ENCODE measurements around the gene DMXL1.

Gene DMXL1

GRCh38 chr5:119291056-119291455 is 220.2 kb downstream of the DMXL1 start:
- TF ChIP-seq FOXP2 (optimal IDR thresholded peaks at IDR 0.05; ENCODE audit: borderline replicate concordance, extremely low read depth, extremely low read length, insufficient read depth) (no peak), POLR2AphosphoS5 (IDR thresholded peaks at IDR 0.05; ENCODE audit: low read depth, low read length) (no peak), SIN3A (IDR thresholded peaks at IDR 0.05; ENCODE audit: borderline replicate concordance, insufficient read depth, low read length) (no peak), TAF1 (IDR thresholded peaks at IDR 0.05; ENCODE audit: borderline replicate concordance, insufficient read depth, low read length) (no peak)
- TF ChIP-seq, protein P1, sequence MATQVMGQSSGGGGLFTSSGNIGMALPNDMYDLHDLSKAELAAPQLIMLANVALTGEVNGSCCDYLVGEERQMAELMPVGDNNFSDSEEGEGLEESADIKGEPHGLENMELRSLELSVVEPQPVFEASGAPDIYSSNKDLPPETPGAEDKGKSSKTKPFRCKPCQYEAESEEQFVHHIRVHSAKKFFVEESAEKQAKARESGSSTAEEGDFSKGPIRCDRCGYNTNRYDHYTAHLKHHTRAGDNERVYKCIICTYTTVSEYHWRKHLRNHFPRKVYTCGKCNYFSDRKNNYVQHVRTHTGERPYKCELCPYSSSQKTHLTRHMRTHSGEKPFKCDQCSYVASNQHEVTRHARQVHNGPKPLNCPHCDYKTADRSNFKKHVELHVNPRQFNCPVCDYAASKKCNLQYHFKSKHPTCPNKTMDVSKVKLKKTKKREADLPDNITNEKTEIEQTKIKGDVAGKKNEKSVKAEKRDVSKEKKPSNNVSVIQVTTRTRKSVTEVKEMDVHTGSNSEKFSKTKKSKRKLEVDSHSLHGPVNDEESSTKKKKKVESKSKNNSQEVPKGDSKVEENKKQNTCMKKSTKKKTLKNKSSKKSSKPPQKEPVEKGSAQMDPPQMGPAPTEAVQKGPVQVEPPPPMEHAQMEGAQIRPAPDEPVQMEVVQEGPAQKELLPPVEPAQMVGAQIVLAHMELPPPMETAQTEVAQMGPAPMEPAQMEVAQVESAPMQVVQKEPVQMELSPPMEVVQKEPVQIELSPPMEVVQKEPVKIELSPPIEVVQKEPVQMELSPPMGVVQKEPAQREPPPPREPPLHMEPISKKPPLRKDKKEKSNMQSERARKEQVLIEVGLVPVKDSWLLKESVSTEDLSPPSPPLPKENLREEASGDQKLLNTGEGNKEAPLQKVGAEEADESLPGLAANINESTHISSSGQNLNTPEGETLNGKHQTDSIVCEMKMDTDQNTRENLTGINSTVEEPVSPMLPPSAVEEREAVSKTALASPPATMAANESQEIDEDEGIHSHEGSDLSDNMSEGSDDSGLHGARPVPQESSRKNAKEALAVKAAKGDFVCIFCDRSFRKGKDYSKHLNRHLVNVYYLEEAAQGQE (IDR thresholded peaks at IDR 0.05; ENCODE audit: insufficient read depth in 1 of 2, low read depth in 2 of 2, low read length in 2 of 2) = no peak

- TF ChIP-seq TAF1 (IDR thresholded peaks at IDR 0.05; ENCODE audit: borderline replicate concordance, insufficient read depth, low read length) (no peak), POLR2AphosphoS5 (IDR thresholded peaks at IDR 0.05; ENCODE audit: low read depth, low read length) (no peak), SIN3A (IDR thresholded peaks at IDR 0.05; ENCODE audit: borderline replicate concordance, insufficient read depth, low read length) (no peak), FOXP2 (optimal IDR thresholded peaks at IDR 0.05; ENCODE audit: borderline replicate concordance, extremely low read depth, extremely low read length, insufficient read depth) (no peak)
- TF ChIP-seq, protein P1 (IDR thresholded peaks at IDR 0.05; ENCODE audit: insufficient read depth in 1 of 2, low read depth in 2 of 2, low read length in 2 of 2) = no peak
Observed at GRCh38 chr5:119291877-119292276, 221.0 kb downstream of the DMXL1 start.

- TF ChIP-seq TAF1 (IDR thresholded peaks at IDR 0.05; ENCODE audit: borderline replicate concordance, insufficient read depth, low read length) (no peak), FOXP2 (optimal IDR thresholded peaks at IDR 0.05; ENCODE audit: borderline replicate concordance, extremely low read depth, extremely low read length, insufficient read depth) (no peak), POLR2AphosphoS5 (IDR thresholded peaks at IDR 0.05; ENCODE audit: low read depth, low read length) (no peak), SIN3A (IDR thresholded peaks at IDR 0.05; ENCODE audit: borderline replicate concordance, insufficient read depth, low read length) (no peak)
- TF ChIP-seq, protein P1 (IDR thresholded peaks at IDR 0.05; ENCODE audit: insufficient read depth in 1 of 2, low read depth in 2 of 2, low read length in 2 of 2) = no peak
Observed at GRCh38 chr5:119292701-119293515, 222.0 kb downstream of the DMXL1 start.

DNA sequence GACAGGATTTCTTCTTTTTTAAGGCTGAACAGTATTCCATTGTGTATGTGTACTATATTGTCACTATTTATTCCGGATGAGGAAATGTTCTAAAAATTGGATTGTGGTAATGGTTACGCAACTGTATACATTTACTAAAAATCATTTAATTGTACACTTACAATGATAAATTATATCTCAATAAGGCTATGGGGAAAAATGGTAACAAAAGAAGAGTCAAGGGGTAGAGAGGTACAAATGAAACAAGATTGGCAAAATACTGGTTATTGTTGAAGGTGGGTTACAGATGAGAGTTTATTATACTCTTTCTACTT is 222.6 kb downstream of the DMXL1 start:
- no peak for TF ChIP-seq SIN3A (IDR thresholded peaks at IDR 0.05; ENCODE audit: borderline replicate concordance, insufficient read depth, low read length)
- TF ChIP-seq POLR2AphosphoS5 (IDR thresholded peaks at IDR 0.05; ENCODE audit: low read depth, low read length) = no peak
- TF ChIP-seq FOXP2 (optimal IDR thresholded peaks at IDR 0.05; ENCODE audit: borderline replicate concordance, extremely low read depth, extremely low read length, insufficient read depth) = no peak
- TF ChIP-seq TAF1 (IDR thresholded peaks at IDR 0.05; ENCODE audit: borderline replicate concordance, insufficient read depth, low read length) = no peak
- TF ChIP-seq, protein P1 (IDR thresholded peaks at IDR 0.05; ENCODE audit: insufficient read depth in 1 of 2, low read depth in 2 of 2, low read length in 2 of 2) = no peak

Measured in PFSK-1 (cell line).